Right ventricle myocardium superior (tissue), 1 donor: ENCODE data around the gene FCGR1A. TPM values are rescaled to one million over a fixed set of nuclear protein-coding genes. Genes with fewer than 3 reads are reported as not detected.
"Not testable (repeated sequence)": the region's sequence is repeated elsewhere in the genome, so short reads cannot be mapped to it uniquely, and the experiment has no call there.

ENCODE experiments used
- ATAC-seq: fragments of 200-7000 bp; cut with Tn5 transposase; one replicate; pipeline ENCODE4 v1.9.1; 2020; ENCODE audit warnings: mild to moderate bottlenecking; ENCODE audit not compliant: poor library complexity
- DNase-seq: peaks from one replicate; pipeline ENCODE4 v3.0.0-alpha.2; 2020
- intact Hi-C: fragments of 100-400 bp; cut with DNase I; formaldehyde crosslinking; loops from one replicate; pipeline ENCODE4 v1.11.2; 2022
- total RNA-seq: library from RNA; stranded (reverse); fragmentation: NEBNext Ultra II Directional; extraction: Animal tissue kit (Norgen Biotek cat#: 25700); gene quantifications from one replicate; pipeline ENCODE4 v1.2.1, GENCODE V29; 2021
- donor health status: DM: no; HTN: yes; CAD: no; lungs with severe emphysema.

The FCGR1A gene
- total RNA-seq, 1 donor from 2014 or later: 0.46 TPM

DNA sequence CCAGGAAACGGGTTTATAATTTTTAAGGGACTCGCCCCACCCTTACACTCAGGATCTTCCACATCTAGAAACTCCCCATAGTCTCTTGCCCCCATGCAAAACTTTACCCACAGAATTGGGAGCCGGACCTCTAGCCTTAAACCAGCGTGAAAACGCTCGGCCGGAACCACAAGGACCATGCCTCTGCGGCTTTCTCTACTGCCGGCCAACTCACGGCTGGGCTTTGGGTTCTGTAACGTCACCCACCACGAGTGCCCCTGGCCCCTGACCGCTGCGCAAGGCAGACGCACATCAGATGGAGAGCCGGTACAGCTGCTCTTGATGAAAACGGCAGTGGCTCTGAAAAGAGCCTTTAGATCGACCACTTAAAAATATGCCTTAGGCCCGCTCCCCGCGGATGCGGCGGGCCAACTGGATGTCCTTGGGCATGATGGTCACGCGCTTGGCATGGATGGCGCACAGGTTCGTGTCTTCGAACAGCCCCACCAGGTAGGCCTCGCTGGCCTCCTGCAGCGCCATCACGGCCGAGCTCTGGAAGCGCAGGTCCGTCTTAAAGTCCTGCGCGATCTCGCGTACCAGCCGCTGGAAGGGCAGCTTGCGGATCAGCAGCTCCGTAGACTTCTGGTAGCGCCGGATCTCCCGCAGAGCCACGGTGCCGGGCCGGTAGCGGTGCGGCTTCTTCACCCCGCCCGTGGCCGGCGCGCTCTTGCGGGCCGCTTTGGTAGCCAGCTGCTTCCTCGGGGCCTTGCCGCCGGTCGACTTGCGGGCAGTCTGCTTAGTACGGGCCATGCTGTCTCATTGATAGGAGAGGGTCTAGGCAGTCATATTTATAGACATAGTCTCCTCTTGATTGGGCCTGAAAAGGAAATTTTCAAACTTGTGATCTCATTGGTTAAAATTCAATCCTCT lies 30.7 kb downstream of the FCGR1A start:
- intact Hi-C loops: not testable (repeated sequence)
- ATAC-seq (peak; percentile 69), DNase-seq (peak; percentile 49)

- ATAC-seq, DNase-seq, intact Hi-C loops: not testable (repeated sequence)
Observed at GRCh38 chr1:149820387-149820786, 37.9 kb downstream of the FCGR1A start.

- DNase-seq, intact Hi-C loops: not testable (repeated sequence)
- peak; percentile 42 for ATAC-seq
Observed at GRCh38 chr1:149826555-149826954, 44.1 kb downstream of the FCGR1A start.

DNA sequence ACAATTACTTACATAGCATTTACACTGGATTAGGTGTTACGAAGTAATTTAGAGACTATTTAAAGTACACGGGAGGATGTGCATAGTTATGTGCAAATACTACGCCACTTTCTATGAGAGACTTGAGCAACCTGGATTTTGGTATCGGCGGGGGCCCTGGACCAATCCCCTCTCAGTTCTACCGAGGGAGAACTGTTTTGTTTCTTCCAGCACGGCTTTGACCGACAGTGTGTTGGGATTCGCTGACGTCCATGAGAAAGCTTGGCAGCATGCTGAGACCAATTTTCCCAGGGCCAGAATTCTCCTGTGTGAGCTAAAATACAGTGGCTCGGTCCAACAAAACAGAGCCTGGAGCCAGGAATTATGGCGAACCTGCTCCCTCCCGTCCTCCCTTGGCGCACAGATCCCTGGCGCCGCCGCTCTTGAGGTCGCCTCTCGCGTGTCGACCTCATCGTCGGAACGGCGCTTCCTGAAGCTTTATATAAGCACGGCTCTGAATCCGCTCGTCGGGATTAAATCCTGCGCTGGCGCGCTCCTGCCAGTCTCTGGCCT lies 49.3 kb downstream of the FCGR1A start:
- peak; percentile 59 for ATAC-seq
- intact Hi-C loops, DNase-seq: not testable (repeated sequence)

GRCh38 chr1:149832316-149833126 lies 50.0 kb downstream of the FCGR1A start:
- intact Hi-C loops, DNase-seq: not testable (repeated sequence)
- ATAC-seq: peak; percentile 90

DNA sequence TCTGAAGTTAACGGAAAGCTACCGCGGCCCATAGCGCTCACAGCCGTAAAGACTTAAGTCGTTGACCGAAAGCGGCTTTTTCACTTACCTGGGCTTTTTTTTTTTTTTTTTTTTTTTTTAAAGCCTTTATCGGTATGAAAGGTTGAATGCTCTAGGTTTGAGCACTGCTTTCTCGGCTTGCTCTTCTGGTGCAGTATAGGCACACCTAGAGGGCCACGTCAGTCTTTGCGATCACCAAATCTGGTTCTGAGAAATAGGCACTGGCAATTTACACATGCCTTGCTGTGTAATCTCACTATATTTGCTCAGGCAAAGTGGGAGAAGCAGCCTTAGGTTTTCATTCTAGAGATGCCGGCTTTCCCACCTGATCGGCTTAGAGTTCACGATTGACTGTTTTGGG lies 50.6 kb downstream of the FCGR1A start:
- intact Hi-C loops, DNase-seq: not testable (repeated sequence)
- peak; percentile 3 for ATAC-seq

GRCh38 chr1:149841149-149841548 lies 58.7 kb downstream of the FCGR1A start:
- intact Hi-C loops, DNase-seq: not testable (repeated sequence)
- ATAC-seq: peak; percentile 76

Other genes starting within 250 kb of the FCGR1A start
- 0.59 TPM for gene PPIAL4C, start 198.8 kb upstream of the FCGR1A start, total RNA-seq
- gene BOLA1, start 116.9 kb downstream of the FCGR1A start, total RNA-seq: 16.9 TPM
- gene SV2A, start 135.2 kb downstream of the FCGR1A start, total RNA-seq: 0.32 TPM
- 22.8 TPM for gene SF3B4, start 145.1 kb downstream of the FCGR1A start, total RNA-seq
- 2.0 TPM for gene MTMR11, start 154.2 kb downstream of the FCGR1A start, total RNA-seq
- 23.2 TPM for gene OTUD7B, start 228.0 kb downstream of the FCGR1A start, total RNA-seq